GM12878 (cell line): ENCODE data around the gene SNRPA1. TPM values are rescaled to one million over a fixed set of nuclear protein-coding genes. Genes with fewer than 3 reads are reported as not detected.

Source experiments
- ATAC-seq: fragments of 200-7000 bp; cut with Tn5 transposase; 3 replicates; pipeline ENCODE4 v1.9.1; 2020; ENCODE audit warnings: mild to moderate bottlenecking, moderate library complexity
- BruUV-seq: library from RNA; stranded (reverse); fragments of 400-500 nt; replicated peaks from 2 replicates; lab custom pipeline; 2021; lab: Mats Ljungman, UMichigan
- CTCF ChIA-PET: fragments of 300-600 bp; sonication (Branson Sonifier 250); formaldehyde crosslinking; extraction: SDS; loops from one replicate; lab custom pipeline; 2021; ENCODE audit warnings: inconsistent platforms; lab: Yijun Ruan, JAX
- POLR2A ChIA-PET: fragments of 350-600 bp; formaldehyde crosslinking; extraction: SDS; loops from one replicate; lab custom pipeline; 2021; ENCODE audit warnings: inconsistent platforms; lab: Charles Lee
- RAD21 ChIA-PET: fragments of 300-600 bp; sonication (Branson Sonifier 250); formaldehyde crosslinking; loops from one replicate; lab custom pipeline; 2023; ENCODE audit warnings: antibody characterized with exemption; ENCODE audit not compliant: unreplicated experiment; lab: Charles Lee
- SMC1A ChIA-PET: fragments of 300-600 bp; sonication (Branson Sonifier 250); formaldehyde crosslinking; loops from one replicate; lab custom pipeline; 2023; ENCODE audit not compliant: unreplicated experiment, uncharacterized antibody; lab: Charles Lee
- DNase-seq: peaks from one replicate; pipeline ENCODE4 v3.0.0-alpha.2; 2011; ENCODE audit warnings: low read depth, low spot score
- FAIRE-seq: peaks from 3 replicates; lab custom pipeline; 2011; peaks lifted over from hg19 to GRCh38; lab: Jason Lieb, UNC
- H2AFZ ChIP-seq: 2 replicates; pipeline ENCODE4 v1.6.0; 2011; ENCODE audit warnings: low read depth, low read length, control low read depth; ENCODE audit not compliant: control insufficient read depth
- H3K27ac ChIP-seq: 2 replicates; pipeline ENCODE4 v1.5.1; 2011; ENCODE audit warnings: control low read depth; ENCODE audit not compliant: control insufficient read depth, insufficient read depth
- H3K27me3 ChIP-seq, 2 experiments: replicated peaks in 1 of 2; 2 replicates each; pipeline versions ENCODE4 v1.6.0 to v1.6.1; 2011; ENCODE audit warnings: low read length in 1 of 2; ENCODE audit not compliant: control insufficient read depth in 2 of 2, insufficient read depth in 2 of 2
- H3K36me3 ChIP-seq, 2 experiments: 2 replicates each; pipeline ENCODE4 v1.5.1; 2011; ENCODE audit warnings: low read length in 1 of 2; ENCODE audit not compliant: control insufficient read depth in 2 of 2, insufficient read depth in 2 of 2
- H3K4me1 ChIP-seq: 2 replicates; pipeline ENCODE4 v1.6.1; 2011; ENCODE audit warnings: mild to moderate bottlenecking, low read length, moderate library complexity, mixed read lengths; ENCODE audit not compliant: control insufficient read depth, insufficient read depth
- H3K4me2 ChIP-seq: 2 replicates; pipeline ENCODE4 v1.6.0; 2011; ENCODE audit warnings: control low read depth; ENCODE audit not compliant: control insufficient read depth, insufficient read depth
- H3K4me3 ChIP-seq: fragments of 200-600 bp; sonication (generic); 2 replicates; pipeline ENCODE4 v1.5.1; 2016
- H3K79me2 ChIP-seq: 2 replicates; pipeline ENCODE4 v1.6.0; 2011; ENCODE audit warnings: low read length; ENCODE audit not compliant: control insufficient read depth, insufficient read depth
- H3K9ac ChIP-seq: 2 replicates; pipeline ENCODE4 v1.8.0; 2011; ENCODE audit warnings: low read length, control low read depth, mixed read lengths; ENCODE audit not compliant: control insufficient read depth, insufficient read depth
- H3K9me3 ChIP-seq: replicated peaks from 3 replicates; pipeline ENCODE4 v1.5.1; 2011; ENCODE audit warnings: mild to moderate bottlenecking, low read length; ENCODE audit not compliant: control insufficient read depth, insufficient read depth
- H4K20me1 ChIP-seq: 2 replicates; pipeline ENCODE4 v1.6.0; 2011; ENCODE audit not compliant: control insufficient read depth, insufficient read depth
- CEBPZ ChIP-seq: fragments of 150-350 bp; IDR thresholded peaks from 2 replicates; pipeline ENCODE4 v1.6.1; 2016; ENCODE audit warnings: low read depth, low read length
- HDAC6 ChIP-seq: fragments of 200-600 bp; sonication (generic); IDR thresholded peaks from one replicate; pipeline ENCODE4 v1.8.0; 2017; ENCODE audit warnings: antibody characterized with exemption; ENCODE audit not compliant: unreplicated experiment
- MEF2A ChIP-seq: IDR thresholded peaks from 2 replicates; pipeline ENCODE4 v1.6.1; 2011; ENCODE audit warnings: low read depth, mild to moderate bottlenecking, low read length, moderate library complexity; ENCODE audit not compliant: insufficient read depth
- NFIC ChIP-seq: IDR thresholded peaks from 2 replicates; pipeline ENCODE4 v1.6.1; 2012; ENCODE audit warnings: low read depth, mild to moderate bottlenecking, inconsistent platforms, low read length, moderate library complexity
- NRF1 ChIP-seq: conservative IDR thresholded peaks from 2 replicates; pipeline ENCODE4 v1.6.1; 2011; ENCODE audit warnings: mild to moderate bottlenecking, low read depth, low read length, improper control_type of control experiment
- RUNX3 ChIP-seq: IDR thresholded peaks from 2 replicates; pipeline ENCODE4 v1.6.1; 2012; ENCODE audit warnings: low read length, inconsistent platforms
- SUPT20H ChIP-seq: IDR thresholded peaks from 2 replicates; pipeline ENCODE4 v1.6.1; 2011; ENCODE audit warnings: low read depth, mild to moderate bottlenecking, low read length, moderate library complexity, borderline replicate concordance; ENCODE audit not compliant: control insufficient read depth
- WGBS: methylation state at CpG from one replicate; pipeline ENCODE4 v1.1.6; 2016; ENCODE audit warnings: low lambda C conversion rate; ENCODE audit not compliant: insufficient replicate concordance, insufficient coverage; ENCODE audit errors: missing lambda C conversion rate; 5-methylcytosine and 5-hydroxymethylcytosine counted together
- in situ Hi-C: fragments of 300-500 bp; cut with MboI; formaldehyde crosslinking; loops from 9 replicates; pipeline ENCODE4 v1.14.3; 2018; ENCODE audit warnings: mixed read lengths
- intact Hi-C: fragments of 100-400 bp; cut with micrococcal nuclease; formaldehyde crosslinking; loops from one replicate; pipeline ENCODE4 v1.14.2; 2022; ENCODE audit not compliant: unreplicated experiment
- polyA plus RNA-seq, 11 experiments: library from polyadenylated mRNA; depleted of rRNA in 4 of 11; unstranded in 6 of 11; stranded (reverse) in 5 of 11; fragments of >200 nt; fragmentation: Nextera tagmentation in 4 of 11; fragmentation: Illumina TruSeq in 1 of 11; extraction: Ambion mirVana in 4 of 11; extraction: Trizol in 1 of 11; gene quantifications; 1 replicate in 1 of 11; 2 replicates in 10 of 11; pipeline versions ENCODE4 v1.2.1 to v1.2.3, GENCODE V29; 2011 to 2016; ENCODE audit warnings: inconsistent platforms in 2 of 11, missing spikeins in 2 of 11, low read depth in 1 of 11
- total RNA-seq, 4 experiments: library from RNA; depleted of rRNA in 3 of 4; stranded (reverse); fragments of >200 nt in 3 of 4; fragmentation: Illumina TruSeq in 1 of 4; extraction: Trizol in 1 of 4; gene quantifications; 2 replicates each; pipeline versions ENCODE4 v1.2.1 to v1.2.3, GENCODE V29; 2013 to 2021

SNRPA1 gene
- total and polyA plus RNA-seq, 10 of the 15 experiments (the other 5 are each of a cell fraction or from before 2014, with no cell fraction given), result 59.9 to 267 (median 161) TPM

- in situ Hi-C loops, result no loop called here
- DNase-seq (no peak), FAIRE-seq (no peak), ATAC-seq (peak; percentile 54)
- Histone ChIP-seq H3K79me2 (no peaks in the 10 kb centered on the region), H3K36me3 (no peaks in the 10 kb centered on the region), H2AFZ (no peak overlapping the region), H3K9ac (no peak overlapping the region), H4K20me1 (no peaks in the 10 kb centered on the region), H3K4me3 (no peak overlapping the region), H3K27ac (no peak overlapping the region), H3K9me3 (no peaks in the 10 kb centered on the region)
- ChIA-PET RAD21 (no interaction called here), SMC1A (no interaction called here), POLR2A (no interaction called here), CTCF (interaction anchor here (0.6 kb wide), 2 partner anchors 13 to 1649 kb away, joined by 3 to 4 read pairs; no protein-coding TSS in a partner anchor)
- no TSS peak for BruUV-seq
- TF ChIP-seq HDAC6 (no peak), CEBPZ (no peak), RUNX3 (peak; percentile 27; the same call in 1 of the 2 replicates), MEF2A (no peak), NRF1 (no peak), NFIC (no peak), SUPT20H (no peak)
- TF ChIP-seq, all 136 proteins: peak for 1
- intact Hi-C loops, result no loop called here
- peaks cover 0 to 1% of the 10 kb centered on the region in 2 experiments; a peak in 2 of 4 replicates for H3K27me3 ChIP-seq
- WGBS, result 27% methylated on average over 20 of the region's 20 CpGs
- H3K4me1 ChIP-seq, result no peaks in the 10 kb centered on the region
- no peak overlapping the region for H3K4me2 ChIP-seq
Measured at GRCh38 chr15:101308604-101309435, 13.8 kb upstream of the SNRPA1 start.
